ENCODE data around the gene LEMD2. TPM values are rescaled to one million over a fixed set of nuclear protein-coding genes. Genes with fewer than 3 reads are reported as not detected.
"Not testable (repeated sequence)": the region's sequence is repeated elsewhere in the genome, so short reads cannot be mapped to it uniquely, and the experiment has no call there.

LEMD2 gene
- total and polyA plus RNA-seq, 9 of the 15 experiments (the other 6 are each of a cell fraction or from before 2014, with no cell fraction given) = 0.32 to 46.3 (median 30.8) TPM

DNA sequence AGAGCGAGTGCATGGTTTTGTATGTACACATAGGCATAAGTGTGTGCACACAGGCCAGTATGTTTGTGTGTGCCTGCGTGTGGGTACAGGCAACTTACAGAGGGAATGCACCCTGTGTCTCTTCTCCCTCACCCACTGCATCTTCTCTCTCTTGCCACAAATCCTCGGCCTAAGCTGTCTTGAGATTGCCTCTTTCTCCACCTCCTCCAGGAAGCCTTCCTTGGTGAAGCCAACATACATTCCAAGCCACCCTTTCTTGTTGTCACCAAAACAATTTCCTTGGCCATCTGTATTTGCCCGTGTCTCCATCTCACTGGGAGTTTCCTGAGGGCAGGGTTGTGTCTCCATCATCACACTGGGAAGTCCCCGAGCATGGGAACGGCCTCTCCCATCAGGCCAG, 44.7 kb upstream of the LEMD2 start:
- Histone ChIP-seq H3K79me2 (ENCODE audit: control insufficient read depth, insufficient read depth, low read length) (no peaks in the 10 kb centered on the region), H3K27me3 (ENCODE audit: control insufficient read depth in 2 of 2, insufficient read depth in 2 of 2, low read length in 2 of 2) (peaks cover 11 to 17% of the 10 kb centered on the region in 2 experiments; a peak in 4 of 5 replicates), H3K9me1 (ENCODE audit: control insufficient read depth, insufficient read depth, low read length) (no peaks in the 10 kb centered on the region), H3K4me1 (replicated peaks in 1 of 2; ENCODE audit: control insufficient read depth in 2 of 2, insufficient read depth in 2 of 2, low read length in 2 of 2) (peaks cover 14 to 24% of the 10 kb centered on the region in 2 experiments), H4K20me1 (replicated peaks; ENCODE audit: control insufficient read depth, insufficient read depth, low read length) (no peaks in the 10 kb centered on the region), H3K9ac (ENCODE audit: insufficient read depth in 1 of 2, low read depth in 2 of 2, low read length in 2 of 2) (no peak overlapping the region), H3K27ac (ENCODE audit: extremely low read depth, low read depth, low read length) (no peak overlapping the region), H2AFZ (ENCODE audit: low read depth, low read length) (no peak overlapping the region), H3K9me3 (replicated peaks; ENCODE audit: control insufficient read depth, insufficient read depth, low read depth, low read length) (no peaks in the 10 kb centered on the region), H3K36me3 (ENCODE audit: control insufficient read depth, insufficient read depth, low read length) (no peaks in the 10 kb centered on the region), H3K4me2 (ENCODE audit: insufficient read depth, low read length) (no peak overlapping the region), H3K4me3 (no peak overlapping the region)
- WGBS (ENCODE audit: insufficient coverage, low coverage, missing lambda C conversion rate) = 59% methylated on average over 6 of the region's 6 CpGs
- FAIRE-seq (no peak), ATAC-seq (no peak), DNase-seq (ENCODE audit: extremely low read depth in 1 of 4, low spot score in 3 of 4) (no peak)
- ChIA-PET CTCF (ENCODE audit: low intra/inter-chr PET ratio) (no interaction called here), POLR2A (interaction anchor here (0.5 kb wide), 1 partner anchor 21 kb away, joined by 3 read pairs; no protein-coding TSS in a partner anchor)
- TF ChIP-seq ZNF436 (CRISPR knock-in tag; IDR thresholded peaks at IDR 0.05) = 0 out of 2 replicates have a peak, but pooled peaks have one; percentile 8
- TF ChIP-seq ZFP36 (IDR thresholded peaks at IDR 0.05; ENCODE audit: low read depth, low read length, partially characterized antibody) = peak; percentile 88
- TF ChIP-seq MCM2 (IDR thresholded peaks at IDR 0.05; ENCODE audit: low read depth) = no peak
- no peak for TF ChIP-seq ZFPM2 (CRISPR knock-in tag; IDR thresholded peaks at IDR 0.05)
- intact Hi-C loops (cut with micrococcal nuclease) (no loop called here), in situ Hi-C loops (cut with MboI) (no loop called here)
- no TSS peak for BruUV-seq (replicated peaks)

- in situ Hi-C loops (cut with MboI); POLR2A ChIA-PET; FAIRE-seq; H3K9me3 ChIP-seq (replicated peaks; ENCODE audit: control insufficient read depth, insufficient read depth, low read depth, low read length); H4K20me1 ChIP-seq (replicated peaks; ENCODE audit: control insufficient read depth, insufficient read depth, low read length); DNase-seq (ENCODE audit: extremely low read depth in 1 of 4, low spot score in 3 of 4); H3K9me1 ChIP-seq (ENCODE audit: control insufficient read depth, insufficient read depth, low read length); intact Hi-C loops (cut with micrococcal nuclease); CTCF ChIA-PET (ENCODE audit: low intra/inter-chr PET ratio); H3K27ac ChIP-seq (ENCODE audit: extremely low read depth, low read depth, low read length); H3K9ac ChIP-seq (ENCODE audit: insufficient read depth in 1 of 2, low read depth in 2 of 2, low read length in 2 of 2); ATAC-seq; H3K36me3 ChIP-seq (ENCODE audit: control insufficient read depth, insufficient read depth, low read length); H3K4me3 ChIP-seq; H2AFZ ChIP-seq (ENCODE audit: low read depth, low read length); H3K4me2 ChIP-seq (ENCODE audit: insufficient read depth, low read length); H3K79me2 ChIP-seq (ENCODE audit: control insufficient read depth, insufficient read depth, low read length); BruUV-seq (replicated peaks): not testable (repeated sequence)
- Histone ChIP-seq H3K4me1 (replicated peaks in 1 of 2; ENCODE audit: control insufficient read depth in 2 of 2, insufficient read depth in 2 of 2, low read length in 2 of 2) (peaks cover 7 to 20% of the 10 kb centered on the region in 2 experiments; a peak in 4 of 5 replicates), H3K27me3 (ENCODE audit: control insufficient read depth in 2 of 2, insufficient read depth in 2 of 2, low read length in 2 of 2) (peaks cover 16 to 25% of the 10 kb centered on the region in 2 experiments; a peak in 4 of 5 replicates)
- 70% methylated on average over 7 of the region's 32 CpGs for WGBS (ENCODE audit: insufficient coverage, low coverage, missing lambda C conversion rate)
Measured at GRCh38 chr6:33832831-33833230, 43.9 kb upstream of the LEMD2 start.

Data from K562 (cell line).